ENCODE measurements around the gene MIPEP.

DNA sequence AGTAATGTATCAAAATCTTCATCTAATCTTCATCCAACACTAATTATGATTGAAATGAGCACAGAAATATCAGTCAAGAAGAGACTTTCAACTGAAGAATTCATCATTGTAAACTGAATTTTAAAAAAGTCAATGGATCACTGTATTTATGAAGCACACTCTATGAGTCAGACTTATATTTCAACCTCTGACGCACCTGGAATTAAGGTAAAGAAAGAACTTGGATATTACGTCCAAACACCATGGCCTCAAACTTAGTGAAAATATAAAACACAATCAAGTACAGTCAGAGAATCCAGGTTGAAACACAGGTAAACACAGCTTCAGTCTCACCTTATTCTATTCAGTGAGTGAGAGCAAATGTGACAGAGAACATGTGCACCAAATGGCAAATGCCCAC lies 39.5 kb downstream of the MIPEP start:
- TF ChIP-seq POLR2A (IDR thresholded peaks at IDR 0.05) = no peak
- TF ChIP-seq, protein P1, sequence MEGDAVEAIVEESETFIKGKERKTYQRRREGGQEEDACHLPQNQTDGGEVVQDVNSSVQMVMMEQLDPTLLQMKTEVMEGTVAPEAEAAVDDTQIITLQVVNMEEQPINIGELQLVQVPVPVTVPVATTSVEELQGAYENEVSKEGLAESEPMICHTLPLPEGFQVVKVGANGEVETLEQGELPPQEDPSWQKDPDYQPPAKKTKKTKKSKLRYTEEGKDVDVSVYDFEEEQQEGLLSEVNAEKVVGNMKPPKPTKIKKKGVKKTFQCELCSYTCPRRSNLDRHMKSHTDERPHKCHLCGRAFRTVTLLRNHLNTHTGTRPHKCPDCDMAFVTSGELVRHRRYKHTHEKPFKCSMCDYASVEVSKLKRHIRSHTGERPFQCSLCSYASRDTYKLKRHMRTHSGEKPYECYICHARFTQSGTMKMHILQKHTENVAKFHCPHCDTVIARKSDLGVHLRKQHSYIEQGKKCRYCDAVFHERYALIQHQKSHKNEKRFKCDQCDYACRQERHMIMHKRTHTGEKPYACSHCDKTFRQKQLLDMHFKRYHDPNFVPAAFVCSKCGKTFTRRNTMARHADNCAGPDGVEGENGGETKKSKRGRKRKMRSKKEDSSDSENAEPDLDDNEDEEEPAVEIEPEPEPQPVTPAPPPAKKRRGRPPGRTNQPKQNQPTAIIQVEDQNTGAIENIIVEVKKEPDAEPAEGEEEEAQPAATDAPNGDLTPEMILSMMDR (IDR thresholded peaks at IDR 0.05) = no peak

Data from prostate gland (tissue), 2 donors.